Stimulated activated CD4-positive, alpha-beta T cell treated with anti-CD3 and anti-CD28 coated beads, Interleukin-15, amount 100 ng/mL, for 24 hours (primary cell): ENCODE results near the gene STAT4.
"Not testable (repeated sequence)": the region's sequence is repeated elsewhere in the genome, so short reads cannot be mapped to it uniquely, and the experiment has no call there.

ENCODE experiments used
- DNase-seq: peaks from one replicate; pipeline ENCODE4 v3.0.0-alpha.2; 2020

The STAT4 gene

DNA sequence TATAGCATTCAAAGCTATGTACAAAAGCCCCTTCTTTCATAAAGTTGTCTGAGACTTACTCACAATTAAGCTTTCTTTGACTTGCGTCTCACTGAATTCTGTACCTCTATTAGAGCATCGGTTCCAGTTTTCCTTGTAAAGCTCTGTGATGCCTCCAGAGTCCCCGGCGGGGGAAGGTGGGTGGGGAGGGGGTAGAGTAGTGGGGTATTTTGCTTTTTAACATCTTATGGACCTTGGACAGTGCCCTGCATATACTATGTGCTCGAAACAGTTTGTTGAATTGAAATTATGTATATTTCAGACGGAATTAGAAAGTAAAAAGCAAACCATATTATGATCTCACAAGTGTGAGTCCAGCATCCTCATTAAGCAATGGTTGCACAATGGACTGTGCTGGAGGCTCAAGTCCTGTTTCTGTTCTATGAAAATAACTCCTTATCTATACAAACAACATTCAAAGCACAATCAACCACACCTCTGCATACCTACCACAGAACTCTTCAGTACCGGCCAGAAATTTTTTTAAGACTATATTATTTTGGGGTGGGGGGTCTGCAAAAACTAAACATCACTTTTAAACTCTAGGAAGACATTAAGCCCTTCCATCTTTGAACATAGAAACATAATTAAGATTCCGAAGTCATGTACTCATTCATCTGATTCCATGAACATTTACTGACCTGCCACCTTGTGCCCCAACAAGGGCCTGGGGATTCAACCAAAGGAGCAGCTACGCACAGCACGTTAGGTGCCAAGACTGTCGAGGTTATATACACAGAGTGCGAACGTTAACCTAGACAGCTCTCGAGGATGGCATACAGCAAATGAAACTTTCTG is 137.7 kb downstream of the STAT4 start:
- no peak for DNase-seq

GRCh38 chr2:191012346-191012745 is 138.4 kb downstream of the STAT4 start:
- DNase-seq, result no peak

DNA sequence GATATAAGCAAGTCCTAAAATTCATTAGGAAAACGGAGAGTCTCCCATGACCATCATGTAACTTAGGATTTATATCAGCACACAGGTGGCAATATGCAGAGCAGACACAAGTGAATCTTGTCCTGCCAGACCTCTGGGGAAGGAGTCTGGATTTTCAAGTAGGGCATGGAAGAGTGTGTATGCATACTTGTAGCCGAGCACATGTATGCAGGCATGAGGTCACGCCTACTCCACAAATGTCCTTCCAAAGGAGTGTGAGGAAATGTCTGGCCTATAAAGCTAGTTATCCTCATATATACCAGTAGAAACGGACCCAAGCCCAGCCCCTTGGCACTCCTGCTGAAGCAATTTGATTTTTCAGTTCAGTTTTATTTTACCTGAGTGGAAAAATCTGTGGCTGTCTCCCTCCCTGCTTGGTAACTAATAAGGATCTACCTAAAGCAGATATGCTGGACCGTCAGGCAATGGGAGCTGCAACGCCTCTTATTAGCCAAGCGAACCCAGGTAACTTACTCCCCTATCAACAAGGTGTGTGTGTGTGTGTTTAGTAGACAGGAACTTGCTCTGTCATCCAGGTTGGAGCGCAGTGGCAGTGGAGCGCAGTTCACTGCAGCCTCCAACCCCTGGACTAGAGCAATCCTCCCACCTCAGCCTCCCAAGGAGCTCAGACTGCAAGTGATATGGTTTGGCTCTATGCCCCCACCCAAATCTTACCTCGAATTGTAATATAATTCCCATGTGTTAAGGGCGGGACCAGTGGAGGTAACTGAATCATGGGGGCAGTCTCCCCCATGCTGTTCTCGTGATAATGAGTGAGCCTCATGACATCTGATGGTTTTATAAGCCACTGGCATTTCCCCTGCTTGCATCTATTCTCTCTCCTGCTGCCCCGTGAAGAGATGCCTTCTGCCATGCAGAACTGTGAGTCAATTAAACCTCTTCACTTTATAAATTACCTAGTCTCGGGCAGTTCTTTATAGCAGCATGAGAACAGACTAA is 139.6 kb downstream of the STAT4 start:
- DNase-seq, result no peak

GRCh38 chr2:191009541-191010374 is 141.0 kb downstream of the STAT4 start:
- DNase-seq, result no peak

- no peak for DNase-seq
Measured at GRCh38 chr2:191008286-191008685, 142.5 kb downstream of the STAT4 start.

GRCh38 chr2:191006997-191007783 is 143.6 kb downstream of the STAT4 start:
- no peak for DNase-seq

DNA sequence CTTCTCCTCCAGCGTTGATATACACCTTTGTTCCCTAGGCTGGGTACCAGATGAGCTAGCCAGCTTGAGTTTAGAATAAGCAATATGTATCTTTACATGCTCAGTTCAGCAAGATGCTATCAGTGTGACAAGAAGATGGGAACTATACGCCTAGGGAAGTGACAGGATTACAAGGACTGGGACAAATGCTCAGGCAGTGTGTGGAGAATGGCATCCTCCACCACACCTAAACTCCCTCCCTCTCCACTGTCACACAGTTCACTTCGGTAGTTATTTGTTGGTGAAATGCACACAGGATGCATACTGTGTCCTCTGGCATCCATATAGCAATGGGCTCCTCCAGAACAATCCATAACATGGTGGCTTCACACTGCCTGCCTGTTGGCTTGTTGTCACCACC is 144.5 kb downstream of the STAT4 start:
- DNase-seq, result no peak

DNA sequence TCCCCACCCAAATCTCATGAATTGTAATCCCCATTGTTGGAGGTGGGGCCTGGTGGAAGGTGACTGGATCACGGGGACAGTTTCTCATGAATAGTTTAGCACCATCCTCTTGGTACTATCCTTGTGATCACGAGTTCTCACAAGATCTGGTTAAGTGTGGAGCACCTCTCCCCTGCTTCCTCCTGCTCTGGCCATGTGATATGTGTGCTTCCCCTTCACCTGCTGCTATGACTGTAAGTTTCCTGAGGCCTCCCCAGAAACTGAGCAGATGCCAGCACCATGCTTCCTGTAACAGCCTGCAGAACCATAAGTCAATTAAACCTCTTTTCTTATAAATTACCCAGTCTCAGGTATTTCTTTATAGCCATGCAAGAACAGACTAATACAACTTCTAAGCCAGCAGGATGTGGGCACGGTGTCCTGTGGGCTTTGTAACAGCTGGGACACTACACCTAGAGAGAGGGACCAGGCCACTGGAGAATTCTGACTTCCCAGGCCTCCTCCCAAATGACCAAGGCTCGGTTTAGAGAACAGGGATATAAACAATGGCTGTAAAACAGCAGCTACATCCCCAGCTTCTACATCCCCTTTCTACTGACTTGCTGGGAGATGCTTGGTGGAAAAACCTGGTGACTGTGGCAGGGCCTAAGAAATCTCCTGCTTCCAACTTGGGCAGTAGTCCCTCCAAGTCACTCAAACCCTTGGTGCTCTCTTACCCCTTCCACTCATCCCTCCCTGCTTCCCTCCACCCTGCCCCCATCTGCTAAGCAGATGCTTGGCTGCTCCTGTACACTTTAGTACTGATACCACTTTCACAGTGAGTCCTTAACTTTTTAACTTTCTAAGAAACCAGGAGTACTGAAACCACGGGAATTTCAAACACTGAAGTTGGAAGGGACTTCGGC is 147.1 kb downstream of the STAT4 start:
- DNase-seq, result no peak

- no peak for DNase-seq
Measured at GRCh38 chr2:191001624-191002023, 149.2 kb downstream of the STAT4 start.

DNA sequence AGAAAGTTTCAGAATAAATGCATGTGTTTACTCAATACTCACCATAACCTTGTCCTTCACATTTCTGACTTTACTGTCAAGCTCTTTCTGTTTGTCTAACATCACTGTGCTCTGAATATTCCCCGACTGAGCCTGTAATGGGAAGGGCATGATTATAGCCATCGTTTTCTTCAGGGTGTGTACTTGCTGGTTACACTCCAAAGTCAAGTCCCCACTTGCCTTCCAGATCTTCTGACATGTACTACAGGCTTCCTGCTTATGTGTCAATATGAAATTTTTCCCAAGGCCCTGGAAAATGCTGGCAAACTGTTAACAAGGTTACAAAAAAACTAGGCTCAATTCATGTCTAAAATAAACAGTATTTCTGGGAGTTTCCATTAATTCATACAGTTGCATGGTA is 149.8 kb downstream of the STAT4 start:
- DNase-seq, result no peak

GRCh38 chr2:190999949-191000665 is 150.7 kb downstream of the STAT4 start:
- DNase-seq, result no peak

GRCh38 chr2:190999058-190999457 is 151.7 kb downstream of the STAT4 start:
- no peak for DNase-seq

DNA sequence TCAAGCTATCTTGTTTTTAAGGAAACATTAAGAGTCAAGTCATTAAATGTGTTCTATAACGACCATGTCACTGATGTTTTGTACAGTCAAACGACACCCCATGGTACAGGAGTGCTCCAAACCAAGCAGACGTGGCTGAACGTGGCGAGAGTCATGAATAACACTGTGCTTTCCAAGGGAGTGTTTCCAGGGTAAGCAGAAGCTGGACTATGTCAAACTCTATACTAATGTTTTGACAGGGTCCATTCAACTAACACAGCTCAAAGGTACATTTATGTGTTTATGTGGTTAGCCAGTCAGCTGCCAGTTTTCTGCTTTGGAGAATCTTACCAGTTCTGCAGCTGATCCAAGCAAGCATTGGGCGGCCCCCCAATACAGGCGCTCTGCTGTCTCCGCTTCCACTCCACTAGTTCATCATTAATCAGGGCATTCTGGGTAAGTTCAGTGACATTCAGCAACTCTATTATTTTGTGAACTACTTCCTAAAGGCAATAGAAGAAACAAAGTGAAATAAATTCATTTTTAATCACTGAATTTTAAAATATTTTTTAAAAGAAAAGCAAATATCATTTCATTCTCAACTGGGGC is 153.2 kb downstream of the STAT4 start:
- DNase-seq, result no peak

DNA sequence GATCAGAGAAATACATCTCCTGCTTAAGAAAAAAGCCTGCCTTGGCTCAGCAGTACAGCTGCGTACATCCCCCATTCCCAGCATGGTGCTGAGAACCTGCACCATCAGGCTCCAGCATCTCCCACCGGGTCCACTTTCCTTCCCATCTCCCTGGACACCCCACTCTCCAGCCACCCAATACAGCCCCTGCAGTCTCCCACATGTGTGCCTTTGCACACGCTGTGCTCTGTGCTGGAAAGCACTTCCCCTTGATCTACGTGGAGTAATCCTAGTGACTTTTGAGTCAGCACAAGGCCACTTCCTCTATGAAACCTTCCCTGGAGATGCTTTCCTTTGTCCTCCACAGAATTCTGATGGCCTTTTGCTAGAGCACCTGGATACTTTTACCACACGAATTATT is 153.8 kb downstream of the STAT4 start:
- no peak for DNase-seq

GRCh38 chr2:190996338-190996946 is 154.4 kb downstream of the STAT4 start:
- no peak for DNase-seq

- not testable (repeated sequence) for DNase-seq
Measured at GRCh38 chr2:190995315-190995714, 155.5 kb downstream of the STAT4 start.

GRCh38 chr2:190994148-190994547 is 156.6 kb downstream of the STAT4 start:
- DNase-seq, result no peak

DNA sequence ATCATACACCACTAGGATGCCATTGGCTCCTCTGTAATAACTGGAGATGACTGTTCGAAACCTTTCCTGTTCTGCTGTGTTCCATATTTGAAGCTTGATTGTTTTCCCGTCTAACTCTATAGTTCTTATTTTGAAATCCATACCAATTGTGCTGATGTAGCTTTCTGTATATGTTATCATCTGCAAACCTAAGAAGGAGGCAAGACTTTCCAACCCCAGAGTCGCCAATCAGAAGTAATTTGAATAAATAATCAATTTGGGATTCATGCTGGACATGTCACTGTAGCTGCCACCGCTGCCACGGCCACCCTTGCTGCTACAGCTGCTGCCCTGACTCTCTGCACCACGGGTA is 157.5 kb downstream of the STAT4 start:
- no peak for DNase-seq

- no peak for DNase-seq
Measured at GRCh38 chr2:190990132-190990531, 160.7 kb downstream of the STAT4 start.
